Middle frontal gyrus (tissue), 1 donor: ENCODE results near the gene SMOC1.

ENCODE experiments used
- DNase-seq: peaks from one replicate; pipeline ENCODE4 v3.0.0-alpha.2; 2015; ENCODE audit warnings: low spot score; ENCODE audit errors: extremely low spot score

Gene SMOC1

DNA sequence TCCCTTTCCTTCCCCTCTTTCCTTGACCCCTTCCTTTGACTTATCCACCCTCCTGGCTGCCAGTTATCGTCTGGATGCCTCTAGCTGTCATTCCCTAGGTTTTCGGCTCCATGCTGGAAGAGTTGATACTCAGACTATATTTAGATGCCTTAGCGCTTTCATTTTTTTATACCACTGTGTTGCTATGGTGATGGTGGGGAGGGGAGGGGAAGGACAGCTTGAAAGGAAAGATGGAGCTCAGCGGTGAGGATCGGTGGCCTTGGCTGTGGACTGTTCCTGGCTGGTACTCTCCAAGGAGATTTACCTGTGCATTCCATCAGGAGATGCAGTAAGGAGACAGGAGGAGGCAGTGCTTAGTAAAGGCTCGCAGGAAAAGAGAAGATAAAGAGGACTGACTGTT, 200.9 kb downstream of the SMOC1 start:
- no peak for DNase-seq
